ENCODE data around the gene RPS6KA2.

Gene RPS6KA2

DNA sequence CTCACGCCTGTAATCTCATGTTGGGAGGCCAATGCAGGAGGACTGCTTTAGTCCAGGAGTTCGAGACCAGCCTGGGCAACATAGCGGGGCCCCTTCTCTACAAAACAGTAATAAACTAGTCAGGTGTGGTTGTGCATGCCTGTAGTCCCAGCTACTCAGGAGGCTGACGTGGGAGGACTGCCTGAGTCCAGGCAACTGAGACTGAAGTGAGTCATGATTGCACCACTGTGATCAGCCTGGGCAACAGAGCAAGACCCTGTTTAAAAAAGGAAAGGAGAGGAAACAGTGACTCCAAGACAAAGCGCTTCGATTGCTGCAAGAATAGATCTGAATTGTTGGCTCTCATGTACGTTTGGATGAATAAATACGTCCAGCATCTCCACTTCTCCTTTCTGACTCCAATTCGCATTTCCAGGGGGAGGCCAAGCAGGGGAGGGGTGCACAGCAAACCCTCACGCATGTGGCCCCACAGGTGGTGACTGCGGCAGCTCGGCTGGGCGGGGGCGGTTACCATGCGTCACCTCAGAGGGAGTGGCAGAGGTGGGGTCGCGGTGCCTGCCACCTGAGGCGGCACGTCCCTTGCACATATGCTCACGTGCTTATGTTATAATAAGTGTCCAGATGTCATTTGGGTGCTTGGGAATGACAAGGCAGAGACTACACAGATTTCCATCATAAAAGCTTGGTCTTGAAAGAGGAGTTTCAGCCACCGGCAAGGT lies 149.2 kb downstream of the RPS6KA2 start:
- peak; percentile 67 to 91 for DNase-seq

DNA sequence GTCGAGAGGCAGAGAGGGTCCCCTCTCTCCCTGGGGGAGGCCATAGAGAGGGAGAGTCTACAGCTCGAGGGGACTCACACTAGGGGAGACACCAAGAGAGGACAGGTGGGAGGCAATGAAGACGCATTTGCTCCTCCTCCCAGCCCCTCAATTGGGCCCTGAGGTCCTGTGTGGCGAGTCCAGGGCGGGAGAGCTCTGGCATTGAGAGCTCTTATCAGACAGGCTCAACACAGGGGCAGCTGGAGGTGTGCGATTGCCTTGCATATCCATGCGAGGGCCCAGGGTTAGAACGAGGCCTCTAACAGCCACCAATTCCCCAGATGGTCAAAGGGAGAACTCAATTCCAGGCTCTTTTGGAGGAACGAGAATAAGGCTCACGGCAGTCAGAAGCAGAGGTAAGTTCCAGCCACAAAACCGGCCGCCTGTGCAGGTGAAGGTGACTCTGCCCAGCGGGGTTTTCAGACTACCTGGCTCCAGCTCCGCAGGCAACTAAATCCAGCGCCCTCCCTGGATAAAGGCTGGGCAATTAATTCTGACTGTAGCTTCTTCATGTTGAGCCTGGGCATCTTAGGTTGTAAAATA lies 150.3 kb downstream of the RPS6KA2 start:
- DNase-seq, result peak in 1 of 2 experiments; percentile 39

DNA sequence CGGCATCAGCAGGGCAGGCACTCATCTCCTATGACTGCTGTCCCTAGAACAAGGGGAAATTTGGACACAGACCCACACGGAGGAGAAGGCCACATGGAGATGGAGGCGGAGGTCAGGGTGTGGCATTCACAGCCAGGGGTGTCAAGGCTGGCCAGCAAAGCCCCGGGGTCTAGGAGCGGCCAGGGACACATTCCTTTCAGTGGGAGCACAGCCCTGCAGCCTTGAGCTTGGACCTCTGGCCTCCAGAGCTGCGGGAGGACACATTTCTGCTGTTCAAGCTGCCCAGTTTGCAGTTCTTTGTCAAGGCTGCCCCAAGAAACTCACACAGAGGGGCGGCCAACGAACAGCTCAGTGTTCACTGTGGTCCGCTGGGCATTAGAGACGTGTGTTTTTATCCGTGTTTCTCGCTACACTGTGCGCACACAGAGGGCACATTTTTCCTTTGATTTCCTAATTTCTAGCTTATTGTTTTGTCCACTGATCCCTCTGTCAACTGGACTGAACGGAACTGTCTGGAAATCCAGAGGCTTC lies 150.9 kb downstream of the RPS6KA2 start:
- DNase-seq, result no peak

DNA sequence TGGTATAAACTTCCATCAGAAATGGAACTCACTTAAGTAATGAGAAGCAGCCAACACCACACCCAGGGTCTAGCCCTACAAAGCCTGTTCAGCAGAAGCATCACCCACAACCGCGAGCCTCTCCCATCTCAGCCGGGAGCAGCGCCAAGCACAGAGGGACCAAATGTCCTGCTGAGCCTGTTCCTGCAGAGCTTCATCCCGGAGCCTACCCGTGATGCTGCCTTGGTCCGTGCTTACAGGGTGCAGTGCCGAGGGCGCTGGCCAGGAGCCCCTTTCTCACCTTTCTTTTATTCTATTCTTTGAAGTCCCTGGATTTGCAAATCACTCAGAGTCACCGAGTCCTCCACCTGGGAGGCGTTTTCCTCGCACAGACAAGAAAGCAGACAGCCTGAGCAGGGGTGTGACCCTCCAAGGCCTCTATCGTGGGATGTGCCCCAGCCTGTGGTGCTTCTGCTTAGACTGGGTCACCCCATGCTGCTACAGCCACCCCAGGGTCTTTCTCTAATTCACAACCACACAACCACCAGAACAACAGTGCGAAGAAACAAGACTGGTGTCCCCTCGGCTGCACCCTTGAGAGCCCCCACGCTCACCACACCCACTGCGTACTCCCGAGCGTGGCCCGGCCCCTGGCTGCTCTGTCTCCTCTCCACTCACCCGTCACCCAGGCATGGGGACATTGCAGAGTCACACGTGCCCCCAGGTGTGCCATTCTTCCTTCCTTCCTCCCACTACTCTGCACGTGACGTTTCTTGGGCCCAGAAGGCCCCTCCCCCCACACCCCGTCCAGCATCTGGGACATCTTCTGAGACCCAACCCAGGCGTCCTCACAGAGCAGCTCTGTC lies 152.1 kb downstream of the RPS6KA2 start:
- no peak for DNase-seq

DNA sequence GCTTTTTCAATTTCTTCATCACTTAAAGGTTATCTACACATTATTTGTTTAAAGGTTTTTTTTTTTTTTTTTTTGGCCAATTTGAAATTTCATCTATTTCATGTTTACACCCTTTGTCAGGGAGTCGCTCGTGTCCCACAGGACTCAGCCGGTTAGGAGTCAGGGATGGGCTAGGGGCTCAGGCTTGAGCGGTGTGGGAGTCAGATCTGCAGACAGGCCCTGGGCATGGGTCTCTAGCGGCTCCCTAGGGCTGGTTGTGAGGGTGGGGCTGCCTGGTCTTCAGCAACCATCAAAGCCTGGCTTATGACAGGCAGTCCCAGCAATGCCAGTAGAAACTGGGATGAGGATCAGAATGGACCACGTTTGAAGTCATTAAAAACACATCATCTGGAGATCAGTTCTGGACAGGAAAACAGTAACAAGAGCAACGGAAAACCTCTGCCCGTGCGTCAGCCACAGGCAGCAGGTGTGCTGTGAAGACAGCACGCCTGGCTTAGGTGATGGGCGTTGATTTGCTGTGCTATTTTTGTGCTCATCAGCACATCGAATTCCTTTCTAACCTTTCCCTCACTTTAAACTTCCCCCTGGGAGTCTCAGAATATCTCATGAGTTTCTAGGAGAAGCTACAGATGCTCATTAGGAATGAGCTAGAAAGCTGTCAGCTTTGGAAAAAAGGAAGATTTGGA lies 153.0 kb downstream of the RPS6KA2 start:
- no peak for DNase-seq

DNA sequence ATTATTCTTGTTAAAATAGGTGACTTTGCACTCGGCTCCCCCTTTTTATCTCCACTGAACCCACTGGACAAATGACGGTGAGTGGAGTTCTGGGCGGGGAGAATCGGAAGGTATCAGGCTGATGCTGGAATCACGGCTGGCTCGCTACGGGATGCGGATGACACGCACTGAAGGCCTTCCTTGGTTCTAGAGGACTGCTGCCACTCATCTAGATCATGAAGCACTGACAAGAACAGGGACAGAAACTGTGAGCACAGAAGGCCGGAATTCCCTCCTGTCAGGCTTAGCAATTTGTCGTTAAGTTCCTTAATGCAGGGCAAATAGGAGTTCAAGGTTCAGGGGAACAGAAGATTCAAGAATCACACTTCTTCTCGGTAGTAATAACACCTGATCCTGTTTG lies 154.4 kb downstream of the RPS6KA2 start:
- DNase-seq, result no peak

DNA sequence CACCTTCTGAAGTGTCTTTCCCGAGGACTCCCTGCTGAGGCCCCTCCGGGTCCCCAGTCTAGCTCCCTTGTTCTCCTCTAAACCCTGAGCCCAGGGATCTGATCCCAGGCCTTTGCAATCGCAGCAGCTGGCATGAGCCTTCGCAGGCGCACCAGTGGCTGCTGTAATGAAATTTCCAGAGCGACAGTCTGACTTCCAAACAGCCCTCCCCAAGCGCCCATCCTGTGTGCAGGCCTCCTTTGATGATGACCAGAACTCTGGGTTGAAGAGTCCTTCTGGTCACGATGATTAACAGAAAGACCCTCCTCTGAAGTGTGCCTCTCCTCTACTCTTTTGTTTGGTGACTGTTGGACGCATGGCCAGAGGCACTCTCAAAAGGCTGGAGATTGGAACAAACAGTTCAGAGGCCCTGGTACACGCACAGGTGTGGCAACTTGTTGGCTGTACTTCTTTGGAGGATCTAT lies 155.2 kb downstream of the RPS6KA2 start:
- no peak for DNase-seq

DNA sequence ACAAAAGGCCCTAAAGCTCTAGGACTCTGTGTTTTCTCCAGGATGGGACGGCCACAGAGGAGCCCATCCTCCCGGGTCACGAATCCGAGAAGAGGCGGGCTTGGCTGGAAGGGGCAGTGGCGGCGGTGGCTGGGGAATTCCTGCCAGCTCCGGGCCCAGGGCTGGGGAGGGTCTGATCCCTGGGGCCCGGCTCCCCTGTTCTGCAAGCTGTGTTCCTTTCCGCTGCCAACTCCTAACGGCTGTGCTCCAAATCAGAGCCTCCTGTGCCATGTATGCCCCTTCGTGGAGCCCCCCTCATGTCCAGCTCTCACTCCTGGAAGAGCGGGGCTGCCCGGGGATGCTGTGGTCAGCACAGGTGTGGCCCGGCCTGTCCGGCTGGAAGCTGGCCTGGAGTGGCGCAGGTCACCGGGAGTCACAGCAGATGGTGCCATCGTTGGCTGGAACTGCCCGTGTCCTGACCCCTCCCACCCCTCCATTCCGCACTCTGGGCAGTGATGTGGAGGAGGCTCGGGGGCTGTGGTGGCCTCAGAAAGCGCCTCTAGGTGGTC lies 156.1 kb downstream of the RPS6KA2 start:
- no peak for DNase-seq

DNA sequence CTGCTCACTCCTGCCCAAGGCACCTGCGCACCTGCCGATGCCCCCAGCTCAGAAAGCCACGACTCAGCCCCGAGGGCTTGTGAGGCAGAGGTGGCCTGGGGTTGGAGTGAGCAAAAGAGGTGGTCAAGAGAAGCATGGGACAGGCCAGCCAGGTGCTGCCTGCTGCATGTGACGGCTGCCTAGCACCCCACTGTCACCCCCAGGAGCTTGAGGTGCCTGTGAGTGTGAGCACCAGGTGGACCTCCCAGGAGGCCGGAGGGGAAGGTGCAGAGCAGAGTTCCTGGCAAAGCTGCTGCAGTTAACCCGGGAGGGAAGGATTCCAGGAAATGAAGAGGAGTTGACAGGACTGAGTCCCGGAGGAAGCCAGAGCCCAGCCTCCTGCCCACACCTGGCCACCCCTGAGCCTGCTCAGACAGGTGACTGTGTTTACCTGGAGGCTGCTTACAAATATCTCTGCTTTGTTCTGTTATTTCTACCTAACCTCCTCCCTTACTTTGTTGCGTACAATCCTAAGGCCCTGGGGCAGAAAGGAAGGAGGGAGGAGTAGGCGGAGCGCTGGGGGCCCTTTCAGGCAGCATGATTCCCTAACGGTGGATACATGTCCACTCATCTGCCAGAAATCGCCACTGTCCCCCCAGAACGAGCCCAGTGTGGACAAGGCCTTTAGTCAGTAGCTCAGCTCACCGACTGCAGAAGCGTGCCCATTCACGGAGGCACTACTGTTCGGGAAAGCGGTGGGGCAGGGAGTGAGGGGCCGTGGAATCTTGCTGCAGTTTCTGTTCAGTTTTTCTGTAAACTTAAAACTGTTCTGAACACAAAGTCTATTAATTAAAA lies 156.8 kb downstream of the RPS6KA2 start:
- no peak for DNase-seq

DNA sequence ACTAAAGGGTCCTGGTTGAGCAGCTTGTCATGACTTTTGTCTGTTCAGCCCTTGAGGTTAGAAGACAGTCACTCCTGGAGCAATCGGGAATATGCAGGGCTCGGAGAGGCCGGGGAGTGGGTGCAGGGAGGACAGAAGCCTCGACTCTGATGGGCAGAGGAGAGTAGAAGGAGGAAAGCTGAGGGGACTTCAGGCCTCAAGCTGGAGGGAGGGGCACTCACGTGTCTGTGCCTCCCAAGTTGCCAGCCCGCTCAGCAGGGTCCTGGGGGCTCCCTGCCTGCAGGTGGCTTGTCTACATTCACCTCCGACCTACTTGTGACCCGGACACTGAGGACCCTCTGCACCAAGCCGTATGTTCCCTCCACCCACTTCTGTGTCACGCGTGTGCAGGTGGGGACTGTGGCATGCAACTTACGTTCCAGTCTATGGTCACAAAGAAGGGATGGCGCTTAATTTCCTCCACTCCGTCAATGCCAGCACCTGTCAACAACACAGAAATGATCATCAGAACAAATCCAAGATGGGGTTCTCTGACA lies 157.6 kb downstream of the RPS6KA2 start:
- no peak for DNase-seq

DNA sequence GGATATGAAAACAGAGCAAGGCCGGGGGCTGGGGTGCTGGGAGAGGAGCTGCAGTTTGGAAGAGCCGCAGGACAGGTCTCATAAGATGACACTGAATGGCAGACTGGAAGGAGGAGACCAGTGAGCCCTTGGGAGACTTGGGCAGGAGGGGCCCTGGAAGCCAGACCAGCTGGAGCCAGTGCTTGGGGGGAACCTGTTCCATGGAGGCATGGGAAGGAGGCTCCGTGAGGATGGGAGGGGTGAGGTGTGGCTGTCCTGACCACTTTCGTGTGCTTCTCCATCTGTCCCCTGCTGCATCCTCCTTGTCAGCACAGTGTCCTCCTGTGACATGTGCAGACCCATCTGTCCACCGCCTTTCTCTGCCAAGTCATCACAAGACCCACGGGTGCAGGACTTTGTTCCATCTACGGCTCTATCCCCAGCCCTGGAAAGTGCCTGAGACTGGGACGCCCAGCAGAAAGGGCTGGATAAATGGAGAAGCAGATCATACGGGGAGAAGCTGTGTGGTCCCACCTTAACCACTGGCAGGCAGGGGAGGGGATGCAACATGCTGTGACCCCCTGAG lies 159.5 kb downstream of the RPS6KA2 start:
- DNase-seq, result peak; percentile 90 to 98

DNA sequence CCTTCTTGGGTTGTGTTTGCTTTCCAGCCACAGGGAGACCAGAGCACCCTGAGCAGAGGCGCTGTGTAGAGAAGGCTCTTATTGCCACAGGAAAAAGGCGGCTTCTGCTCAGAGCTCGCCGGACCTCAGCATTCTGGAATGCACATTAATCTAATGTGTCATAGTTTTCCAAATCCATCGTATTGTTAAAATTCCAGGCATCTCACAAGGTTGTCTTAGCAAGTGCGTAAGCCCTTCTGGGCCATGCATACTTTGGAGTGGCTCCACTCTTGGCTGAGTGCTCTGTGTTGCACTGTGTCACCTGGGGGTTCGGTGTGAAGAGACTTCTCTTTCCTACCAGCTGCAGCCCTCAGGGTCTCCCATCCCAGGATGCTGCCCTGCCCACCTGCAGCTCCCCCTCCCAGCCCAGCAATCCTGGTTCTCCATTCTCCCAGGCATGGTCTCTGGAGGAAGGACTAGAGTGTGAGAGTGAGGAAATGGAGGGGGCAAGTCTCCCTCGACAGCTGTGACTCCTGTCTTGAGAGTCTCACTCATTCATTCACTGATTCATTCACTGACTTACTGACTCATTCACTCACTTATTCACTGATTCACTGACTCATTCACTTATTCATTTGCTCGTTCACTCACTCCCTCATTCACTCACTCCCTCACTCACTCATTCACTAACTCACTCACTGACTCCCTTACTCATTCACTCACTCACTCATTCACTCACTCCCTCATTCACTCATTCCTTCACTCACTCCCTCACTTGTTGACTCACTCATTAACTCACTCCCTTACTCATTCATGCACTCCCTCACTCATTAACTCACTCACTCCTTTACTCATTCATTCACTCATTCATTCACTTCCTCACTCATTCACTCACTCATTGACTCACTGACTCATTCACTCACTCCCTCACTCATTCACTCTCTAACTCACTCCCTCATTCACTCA lies 160.6 kb downstream of the RPS6KA2 start:
- DNase-seq, result no peak

DNA sequence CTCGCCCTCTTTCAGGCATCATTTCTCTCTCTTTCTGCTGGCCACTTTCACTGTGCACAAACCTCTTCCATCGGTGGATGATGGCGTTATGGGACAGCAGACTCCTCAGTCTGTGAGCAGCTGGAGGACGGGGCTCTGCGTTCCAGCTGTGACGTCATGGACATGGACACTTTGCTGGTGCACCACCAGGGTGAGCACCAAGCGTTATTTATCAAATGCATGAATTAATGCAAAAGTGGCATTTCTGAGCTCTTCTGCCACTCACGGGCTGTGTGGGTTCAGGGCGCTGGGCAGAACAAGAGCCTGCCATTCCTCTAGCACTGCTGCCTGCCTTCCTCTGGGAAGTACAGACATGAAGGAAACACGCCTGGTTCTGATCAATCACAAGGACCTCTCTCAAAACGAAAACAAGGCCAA lies 161.4 kb downstream of the RPS6KA2 start:
- no peak for DNase-seq

DNA sequence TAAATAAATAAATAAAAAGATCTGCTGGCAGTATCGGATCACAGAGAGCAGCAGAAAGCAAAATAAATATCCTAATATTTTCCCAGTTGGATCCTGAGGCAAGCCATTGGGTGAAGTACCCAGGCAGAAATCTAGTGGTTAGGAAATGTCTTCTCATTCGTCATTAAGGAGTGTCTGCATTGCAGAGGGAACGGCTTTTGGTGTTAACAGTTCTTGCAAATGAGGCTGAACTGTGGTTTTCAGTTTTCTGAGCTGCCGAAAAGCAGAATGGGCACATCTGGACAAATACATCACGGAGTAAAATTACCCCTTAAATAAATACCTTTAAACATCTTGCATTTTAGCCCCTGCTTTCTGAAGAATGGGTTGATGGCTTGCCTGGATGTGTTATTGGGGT lies 162.1 kb downstream of the RPS6KA2 start:
- no peak for DNase-seq

DNA sequence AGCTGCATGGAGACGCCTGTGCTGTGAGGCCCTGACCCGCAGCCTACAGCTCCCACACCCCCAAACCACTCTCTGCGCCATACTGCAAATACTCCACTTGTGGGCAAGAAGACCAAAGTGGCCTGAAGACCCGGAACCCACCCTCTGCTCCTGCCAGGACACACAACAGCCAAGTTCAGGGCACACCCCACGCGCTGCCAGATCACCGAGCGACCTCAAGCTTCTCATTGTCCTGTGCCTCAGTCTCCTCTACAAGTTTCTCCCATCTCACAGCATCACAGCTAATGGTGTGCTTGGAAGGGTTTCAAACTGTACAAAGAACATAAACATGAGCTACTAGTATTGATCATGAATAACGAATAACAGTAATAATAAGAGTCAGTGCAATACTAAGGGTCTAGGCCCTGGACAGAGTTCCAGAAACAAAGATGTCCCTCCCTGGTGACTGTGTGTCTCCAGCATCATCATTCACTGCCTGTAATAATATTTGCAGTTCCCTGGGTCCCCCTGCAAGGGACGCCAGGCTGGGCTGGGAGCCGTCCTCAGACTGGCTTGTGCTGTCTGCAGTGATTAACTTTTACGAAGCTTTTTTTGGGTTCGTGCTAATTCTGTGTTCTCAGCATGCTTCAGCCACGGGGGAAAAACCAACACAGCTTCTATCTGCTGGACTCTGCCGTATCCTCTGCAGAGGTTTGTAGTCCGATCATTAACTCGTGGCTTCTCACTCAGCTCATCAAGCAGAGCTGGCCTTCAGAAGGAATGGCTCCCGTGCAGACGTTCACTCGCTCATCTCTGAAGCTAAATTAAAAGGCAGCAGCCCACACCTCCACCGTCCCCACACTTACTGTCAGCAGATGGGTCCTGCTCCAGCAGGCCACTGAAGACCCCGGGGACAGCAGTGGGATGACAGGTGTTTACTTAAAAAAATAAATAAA lies 162.7 kb downstream of the RPS6KA2 start:
- DNase-seq, result no peak

DNA sequence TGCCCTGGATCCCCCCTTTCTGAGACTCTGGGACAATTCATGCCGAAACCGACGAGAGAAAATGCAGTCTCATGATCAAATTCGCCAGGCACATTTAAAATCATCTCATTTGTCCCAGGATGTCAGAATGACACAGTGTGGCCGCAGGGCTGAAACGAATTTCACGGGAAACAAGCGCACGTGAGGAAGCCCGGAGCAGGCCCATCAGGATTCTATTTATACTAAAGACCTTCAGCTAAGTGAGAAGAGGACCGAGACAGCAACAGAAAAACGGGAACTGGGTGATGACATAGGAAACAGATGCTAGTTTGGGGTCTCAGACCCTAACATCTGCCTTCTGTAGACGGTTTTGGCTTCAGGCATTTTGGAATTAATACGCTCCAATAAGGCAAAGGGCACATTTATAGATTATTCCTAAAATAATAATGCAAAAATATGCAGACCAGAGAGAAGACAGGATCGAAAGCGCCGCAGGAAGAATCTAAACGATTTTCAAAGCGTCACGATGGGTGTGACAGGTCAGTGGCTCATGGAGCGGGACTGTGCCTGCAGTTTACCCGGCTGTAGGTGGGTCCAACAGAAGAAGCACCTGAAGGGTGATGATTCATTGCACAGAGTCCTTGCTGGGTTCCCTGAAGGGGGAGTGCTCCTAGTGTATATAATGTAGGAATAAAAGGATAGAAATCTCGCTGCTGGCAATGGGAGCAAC lies 163.5 kb downstream of the RPS6KA2 start:
- DNase-seq, result no peak

DNA sequence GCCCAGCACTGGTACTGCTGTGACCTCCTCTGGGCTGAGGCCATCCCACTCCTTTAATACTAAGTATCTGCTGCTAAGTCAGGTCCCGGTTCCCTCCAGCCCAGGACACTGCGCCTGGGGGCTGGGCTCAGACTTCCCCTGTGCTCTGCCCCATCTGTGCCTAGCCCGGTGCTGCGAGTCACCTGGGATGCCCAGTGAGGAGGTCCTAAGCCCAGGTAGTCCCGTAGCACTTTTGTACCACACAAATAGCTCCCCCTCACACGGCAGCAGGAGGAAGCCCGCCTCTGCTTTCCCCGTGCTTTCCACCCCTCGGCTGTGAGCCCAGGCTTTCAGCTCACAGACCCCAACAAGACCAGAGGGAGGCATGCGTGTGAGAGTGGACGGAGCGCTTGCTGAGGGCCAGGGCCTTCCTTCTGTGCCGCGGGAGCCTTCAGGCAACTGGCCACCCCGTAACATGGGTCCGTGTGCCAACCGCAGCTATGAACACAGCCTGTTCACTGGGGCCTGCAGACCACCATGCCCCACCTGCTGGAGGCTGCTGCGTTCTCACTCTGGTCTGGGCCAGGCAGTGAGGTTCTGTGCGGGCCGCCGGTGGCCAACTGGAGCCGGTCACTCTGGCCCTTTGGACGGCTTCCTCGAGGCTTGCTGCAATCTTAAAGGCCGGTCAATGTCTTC lies 164.5 kb downstream of the RPS6KA2 start:
- DNase-seq, result no peak

Data from NCI-H524 (cell line).